Ishikawa (cell line): ENCODE data around the gene CCDC192.

ENCODE experiments used
- CEBPB ChIP-seq: IDR thresholded peaks from 2 replicates; pipeline ENCODE4 v1.6.1; 2012
- CREB1 ChIP-seq: IDR thresholded peaks from 2 replicates; pipeline ENCODE4 v1.6.1; 2012; ENCODE audit warnings: low read depth
- EGR1 ChIP-seq: IDR thresholded peaks from 2 replicates; pipeline ENCODE4 v1.6.1; 2012
- EP300 ChIP-seq: IDR thresholded peaks from 2 replicates; pipeline ENCODE4 v1.6.1; 2012; ENCODE audit warnings: borderline replicate concordance
- FOXM1 ChIP-seq: IDR thresholded peaks from 2 replicates; pipeline ENCODE4 v1.6.1; 2012; ENCODE audit warnings: low read depth, borderline replicate concordance
- NFIC ChIP-seq: IDR thresholded peaks from 2 replicates; pipeline ENCODE4 v1.6.1; 2012
- RAD21 ChIP-seq: IDR thresholded peaks from 2 replicates; pipeline ENCODE4 v1.6.1; 2012; ENCODE audit warnings: low read depth
- TAF1 ChIP-seq: IDR thresholded peaks from 2 replicates; pipeline ENCODE4 v1.6.1; 2012; ENCODE audit warnings: low read depth, mild to moderate bottlenecking
- TCF12 ChIP-seq: IDR thresholded peaks from 2 replicates; pipeline ENCODE4 v1.6.1; 2012; ENCODE audit warnings: low read depth
- TEAD4 ChIP-seq: IDR thresholded peaks from 2 replicates; pipeline ENCODE4 v1.6.1; 2012
- YY1 ChIP-seq: IDR thresholded peaks from 2 replicates; pipeline ENCODE4 v1.6.1; 2012; ENCODE audit warnings: low read depth
- ZBTB7A ChIP-seq: IDR thresholded peaks from 2 replicates; pipeline ENCODE4 v1.6.1; 2012; ENCODE audit warnings: low read depth
- TF ChIP-seq, protein P1 (sequence below): IDR thresholded peaks from 2 replicates; pipeline ENCODE4 v1.6.1; 2012; ENCODE audit warnings: low read depth, mild to moderate bottlenecking
- TF ChIP-seq, protein P2 (sequence below): IDR thresholded peaks from 2 replicates; pipeline ENCODE4 v1.6.1; 2012
- TF ChIP-seq, protein P3 (sequence below): IDR thresholded peaks from 2 replicates; pipeline ENCODE4 v1.6.1; 2012

CCDC192 gene

DNA sequence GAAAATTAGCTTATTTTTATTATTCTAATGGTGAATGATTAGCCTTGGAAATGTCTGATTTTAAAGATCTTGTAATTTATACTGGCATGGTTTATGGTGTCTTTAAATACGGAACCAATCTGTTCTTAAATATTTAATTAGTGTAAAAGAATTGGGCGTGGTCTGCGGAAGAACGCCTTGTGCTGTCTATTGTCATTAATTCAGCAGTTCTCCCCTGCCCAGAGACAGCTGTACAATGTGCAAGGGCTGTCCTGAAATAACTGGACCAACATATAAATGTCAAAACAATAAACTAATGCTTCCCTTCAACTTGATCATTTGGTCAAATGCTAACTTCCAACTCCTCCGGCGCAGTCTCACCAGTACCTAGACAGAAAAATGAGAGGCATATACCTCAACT is 124.3 kb downstream of the CCDC192 start:
- no peak for TF ChIP-seq FOXM1
- no peak for TF ChIP-seq YY1
- TF ChIP-seq EGR1: no peak
- TF ChIP-seq, protein P1, sequence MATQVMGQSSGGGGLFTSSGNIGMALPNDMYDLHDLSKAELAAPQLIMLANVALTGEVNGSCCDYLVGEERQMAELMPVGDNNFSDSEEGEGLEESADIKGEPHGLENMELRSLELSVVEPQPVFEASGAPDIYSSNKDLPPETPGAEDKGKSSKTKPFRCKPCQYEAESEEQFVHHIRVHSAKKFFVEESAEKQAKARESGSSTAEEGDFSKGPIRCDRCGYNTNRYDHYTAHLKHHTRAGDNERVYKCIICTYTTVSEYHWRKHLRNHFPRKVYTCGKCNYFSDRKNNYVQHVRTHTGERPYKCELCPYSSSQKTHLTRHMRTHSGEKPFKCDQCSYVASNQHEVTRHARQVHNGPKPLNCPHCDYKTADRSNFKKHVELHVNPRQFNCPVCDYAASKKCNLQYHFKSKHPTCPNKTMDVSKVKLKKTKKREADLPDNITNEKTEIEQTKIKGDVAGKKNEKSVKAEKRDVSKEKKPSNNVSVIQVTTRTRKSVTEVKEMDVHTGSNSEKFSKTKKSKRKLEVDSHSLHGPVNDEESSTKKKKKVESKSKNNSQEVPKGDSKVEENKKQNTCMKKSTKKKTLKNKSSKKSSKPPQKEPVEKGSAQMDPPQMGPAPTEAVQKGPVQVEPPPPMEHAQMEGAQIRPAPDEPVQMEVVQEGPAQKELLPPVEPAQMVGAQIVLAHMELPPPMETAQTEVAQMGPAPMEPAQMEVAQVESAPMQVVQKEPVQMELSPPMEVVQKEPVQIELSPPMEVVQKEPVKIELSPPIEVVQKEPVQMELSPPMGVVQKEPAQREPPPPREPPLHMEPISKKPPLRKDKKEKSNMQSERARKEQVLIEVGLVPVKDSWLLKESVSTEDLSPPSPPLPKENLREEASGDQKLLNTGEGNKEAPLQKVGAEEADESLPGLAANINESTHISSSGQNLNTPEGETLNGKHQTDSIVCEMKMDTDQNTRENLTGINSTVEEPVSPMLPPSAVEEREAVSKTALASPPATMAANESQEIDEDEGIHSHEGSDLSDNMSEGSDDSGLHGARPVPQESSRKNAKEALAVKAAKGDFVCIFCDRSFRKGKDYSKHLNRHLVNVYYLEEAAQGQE: no peak
- TF ChIP-seq, protein P2, sequence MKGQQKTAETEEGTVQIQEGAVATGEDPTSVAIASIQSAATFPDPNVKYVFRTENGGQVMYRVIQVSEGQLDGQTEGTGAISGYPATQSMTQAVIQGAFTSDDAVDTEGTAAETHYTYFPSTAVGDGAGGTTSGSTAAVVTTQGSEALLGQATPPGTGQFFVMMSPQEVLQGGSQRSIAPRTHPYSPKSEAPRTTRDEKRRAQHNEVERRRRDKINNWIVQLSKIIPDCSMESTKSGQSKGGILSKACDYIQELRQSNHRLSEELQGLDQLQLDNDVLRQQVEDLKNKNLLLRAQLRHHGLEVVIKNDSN: no peak
- no peak for TF ChIP-seq NFIC
- TF ChIP-seq, protein P3, sequence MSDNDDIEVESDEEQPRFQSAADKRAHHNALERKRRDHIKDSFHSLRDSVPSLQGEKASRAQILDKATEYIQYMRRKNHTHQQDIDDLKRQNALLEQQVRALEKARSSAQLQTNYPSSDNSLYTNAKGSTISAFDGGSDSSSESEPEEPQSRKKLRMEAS: no peak
- no peak for TF ChIP-seq EP300
- TF ChIP-seq TCF12: no peak
- TF ChIP-seq TEAD4: no peak
- TF ChIP-seq ZBTB7A: no peak

DNA sequence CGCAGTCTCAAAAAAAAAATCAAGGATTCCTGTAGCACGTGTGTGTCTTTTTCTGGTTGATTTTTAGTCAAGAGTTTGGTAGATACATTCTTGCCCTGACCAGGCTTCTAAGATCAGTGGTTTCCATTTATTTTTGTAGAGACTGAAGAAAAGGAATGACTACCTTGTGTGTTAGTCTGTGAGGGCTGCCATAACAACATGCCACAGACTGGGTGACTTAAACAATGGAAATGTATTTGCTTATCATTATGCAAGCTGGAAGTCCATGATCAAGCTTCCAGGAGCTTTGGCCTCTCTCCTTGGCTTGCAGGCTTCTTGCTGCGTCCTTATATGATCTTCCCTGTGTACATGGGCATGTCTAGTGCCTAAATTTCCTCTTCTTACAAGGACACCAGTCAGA is 127.0 kb downstream of the CCDC192 start:
- no peak for TF ChIP-seq ZBTB7A
- no peak for TF ChIP-seq EGR1
- TF ChIP-seq CEBPB: no peak
- no peak for TF ChIP-seq EP300

DNA sequence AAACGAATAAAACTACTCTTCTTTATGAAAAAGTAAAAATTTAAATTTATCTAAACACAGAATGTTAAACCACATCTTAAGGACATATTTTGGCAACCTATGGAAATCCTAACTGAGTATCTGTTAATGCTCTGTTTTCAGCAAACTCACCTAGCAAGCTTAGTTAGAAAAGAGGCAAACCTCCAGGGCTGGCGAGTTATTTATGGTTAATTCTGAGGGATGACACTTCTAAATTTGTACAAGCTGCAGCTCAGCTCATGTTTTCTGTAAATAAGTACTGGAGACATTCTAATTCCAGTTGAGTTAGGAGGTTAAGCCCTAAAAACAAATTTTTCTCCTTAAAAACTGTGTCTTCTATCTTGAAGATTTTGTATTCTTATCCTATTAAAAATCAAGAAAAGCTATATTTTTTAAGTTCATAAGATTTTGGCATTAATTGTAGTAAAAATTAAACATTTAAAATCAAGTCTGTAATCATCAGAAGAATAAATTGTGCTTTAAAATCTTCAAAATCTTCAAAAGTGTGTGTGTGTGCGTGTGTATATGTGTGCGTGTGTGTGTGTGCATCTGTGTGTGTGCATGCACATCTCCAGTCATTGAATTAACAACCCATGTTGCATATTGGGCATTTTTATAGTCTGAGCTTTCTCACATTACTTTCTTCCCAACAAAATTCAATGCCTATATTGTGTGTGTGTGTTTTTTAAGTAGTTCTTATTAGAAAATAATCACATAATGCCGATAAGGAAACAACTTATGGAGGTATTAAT is 127.8 kb downstream of the CCDC192 start:
- TF ChIP-seq CREB1: no peak
- TF ChIP-seq CEBPB: no peak
- TF ChIP-seq TCF12: no peak
- no peak for TF ChIP-seq YY1
- no peak for TF ChIP-seq EP300
- no peak for TF ChIP-seq TEAD4
- no peak for TF ChIP-seq NFIC
- TF ChIP-seq, protein P1: no peak
- no peak for TF ChIP-seq FOXM1
- TF ChIP-seq TAF1: no peak
- TF ChIP-seq EGR1: no peak
- no peak for TF ChIP-seq RAD21
- TF ChIP-seq, protein P2: no peak
- TF ChIP-seq ZBTB7A: no peak
- TF ChIP-seq, protein P3: no peak

DNA sequence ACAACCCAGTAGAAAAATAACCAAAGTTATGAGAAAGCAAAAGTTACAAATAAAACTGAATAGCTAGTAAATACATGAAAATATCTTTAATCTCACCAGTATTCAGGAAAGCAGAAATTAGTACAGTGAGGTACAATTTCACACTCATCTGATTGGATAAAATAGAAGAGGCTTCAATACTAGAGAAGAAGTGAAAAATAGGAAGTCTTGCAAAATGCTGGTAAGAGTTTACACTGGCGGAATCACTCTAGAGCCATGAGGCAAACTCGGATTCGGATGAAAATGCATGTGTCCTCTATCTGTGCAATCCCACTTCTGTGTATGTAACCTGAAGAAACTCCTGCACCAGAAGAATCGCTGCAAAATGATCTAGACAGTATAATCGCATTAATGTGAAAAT is 128.9 kb downstream of the CCDC192 start:
- TF ChIP-seq CREB1 (no peak), EGR1 (no peak), CEBPB (no peak), RAD21 (no peak), TAF1 (no peak), TEAD4 (no peak), ZBTB7A (no peak), FOXM1 (no peak), NFIC (no peak), YY1 (no peak)
- TF ChIP-seq, protein P1: no peak
- TF ChIP-seq, protein P3: no peak
- TF ChIP-seq, protein P2: no peak
